HG03097 (cell line): ENCODE measurements around the gene CACNG8.
"Not testable (repeated sequence)": the region's sequence is repeated elsewhere in the genome, so short reads cannot be mapped to it uniquely, and the experiment has no call there.

Experiments
- ATAC-seq: cut with Tn5 transposase; IDR thresholded peaks from one replicate; pipeline ENCODE4 v1.9.1; 2021; ENCODE audit not compliant: unreplicated experiment, low FRiP score

Gene CACNG8

GRCh38 chr19:53962887-53963431 is at the start of gene CACNG8:
TSS of gene CACNG8 (plus strand) at chr19:53962937.
- no peak for ATAC-seq

GRCh38 chr19:53915000-53915399 is 47.7 kb upstream of the CACNG8 start:
- ATAC-seq: no peak

- ATAC-seq: no peak
Observed at GRCh38 chr19:53916004-53916403, 46.7 kb upstream of the CACNG8 start.

- ATAC-seq: no peak
Observed at GRCh38 chr19:53917356-53917755, 45.4 kb upstream of the CACNG8 start.

- ATAC-seq: no peak
Observed at GRCh38 chr19:53927739-53928138, 35.0 kb upstream of the CACNG8 start.

GRCh38 chr19:53936029-53936428 is 26.7 kb upstream of the CACNG8 start:
- no peak for ATAC-seq

GRCh38 chr19:53942001-53942786 is 20.5 kb upstream of the CACNG8 start:
- ATAC-seq: no peak

GRCh38 chr19:53944416-53944815 is 18.3 kb upstream of the CACNG8 start:
- ATAC-seq: no peak

GRCh38 chr19:53944933-53945332 is 17.8 kb upstream of the CACNG8 start:
- no peak for ATAC-seq

- ATAC-seq: no peak
Observed at GRCh38 chr19:53945441-53945840, 17.3 kb upstream of the CACNG8 start.

GRCh38 chr19:53945998-53946397 is 16.7 kb upstream of the CACNG8 start:
- ATAC-seq: no peak

GRCh38 chr19:53947624-53948023 is 15.1 kb upstream of the CACNG8 start:
- ATAC-seq: no peak

GRCh38 chr19:53948611-53949010 is 14.1 kb upstream of the CACNG8 start:
- not testable (repeated sequence) for ATAC-seq

- ATAC-seq: no peak
Observed at GRCh38 chr19:53951436-53951835, 11.3 kb upstream of the CACNG8 start.

- no peak for ATAC-seq
Observed at GRCh38 chr19:53951947-53952346, 10.8 kb upstream of the CACNG8 start.

- ATAC-seq: no peak
Observed at GRCh38 chr19:53953383-53953782, 9.4 kb upstream of the CACNG8 start.

GRCh38 chr19:53957448-53958167 is 5.1 kb upstream of the CACNG8 start:
- no peak for ATAC-seq

GRCh38 chr19:53958168-53958571 is 4.6 kb upstream of the CACNG8 start:
- no peak for ATAC-seq

- no peak for ATAC-seq
Observed at GRCh38 chr19:53958823-53959757, 3.6 kb upstream of the CACNG8 start.

- no peak for ATAC-seq
Observed at GRCh38 chr19:53960187-53960586, 2.5 kb upstream of the CACNG8 start.

GRCh38 chr19:53960886-53961285 is 1.9 kb upstream of the CACNG8 start:
- ATAC-seq: no peak
